GM15510 (cell line): ENCODE results near the gene OLFML2A.

Experiments
- POLR2A ChIP-seq: IDR thresholded peaks from 3 replicates; pipeline ENCODE4 v1.6.1; 2011; ENCODE audit warnings: borderline replicate concordance; ENCODE audit not compliant: insufficient read length; ENCODE audit errors: extremely low read depth

The OLFML2A gene

DNA sequence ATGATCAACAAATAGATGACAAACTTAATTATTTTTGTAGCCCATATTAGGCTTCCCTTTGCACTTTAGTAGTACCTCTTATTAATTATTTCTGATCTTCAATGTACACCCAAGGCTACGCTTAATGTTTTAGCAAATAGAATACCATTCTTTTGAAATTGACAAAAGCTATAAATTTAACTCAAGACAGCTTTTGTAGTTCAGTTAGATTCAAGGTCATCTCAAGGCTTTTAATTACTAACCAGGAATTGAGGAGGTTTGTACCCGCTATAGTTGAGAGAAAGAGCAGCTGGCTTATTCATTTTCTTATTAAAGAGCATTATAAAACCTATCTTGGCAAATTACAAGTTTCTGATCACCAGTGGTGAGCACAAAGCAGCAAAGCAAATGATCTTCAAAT is 20.9 kb upstream of the OLFML2A start:
- TF ChIP-seq POLR2A = no peak

GRCh38 chr9:124757616-124758015 is 19.3 kb upstream of the OLFML2A start:
- no peak for TF ChIP-seq POLR2A

GRCh38 chr9:124758061-124758460 is 18.9 kb upstream of the OLFML2A start:
- no peak for TF ChIP-seq POLR2A

GRCh38 chr9:124758691-124759090 is 18.2 kb upstream of the OLFML2A start:
- TF ChIP-seq POLR2A = no peak

GRCh38 chr9:124759327-124759726 is 17.6 kb upstream of the OLFML2A start:
- no peak for TF ChIP-seq POLR2A

DNA sequence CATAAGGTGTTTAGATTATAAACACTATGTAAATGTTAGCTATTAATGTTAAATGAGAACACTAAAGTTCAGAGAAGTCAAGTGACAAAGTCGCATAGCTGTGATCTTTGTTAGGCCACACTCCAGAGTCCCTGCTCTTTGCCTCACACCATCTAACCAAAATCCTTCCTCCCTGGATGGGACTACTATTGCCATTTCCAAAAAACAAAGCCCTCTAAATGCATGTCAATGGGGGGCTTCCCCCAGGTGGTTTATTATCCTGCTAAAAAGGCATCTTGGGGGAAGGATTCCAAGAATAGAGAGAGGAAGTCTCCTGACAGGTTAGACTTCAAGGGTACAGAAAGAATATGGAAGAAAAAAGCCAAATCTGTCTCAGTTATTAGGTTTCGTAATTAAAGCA is 16.2 kb upstream of the OLFML2A start:
- TF ChIP-seq POLR2A = no peak

GRCh38 chr9:124761196-124761595 is 15.7 kb upstream of the OLFML2A start:
- TF ChIP-seq POLR2A = no peak

GRCh38 chr9:124761710-124762109 is 15.2 kb upstream of the OLFML2A start:
- no peak for TF ChIP-seq POLR2A

GRCh38 chr9:124762633-124763032 is 14.3 kb upstream of the OLFML2A start:
- no peak for TF ChIP-seq POLR2A

DNA sequence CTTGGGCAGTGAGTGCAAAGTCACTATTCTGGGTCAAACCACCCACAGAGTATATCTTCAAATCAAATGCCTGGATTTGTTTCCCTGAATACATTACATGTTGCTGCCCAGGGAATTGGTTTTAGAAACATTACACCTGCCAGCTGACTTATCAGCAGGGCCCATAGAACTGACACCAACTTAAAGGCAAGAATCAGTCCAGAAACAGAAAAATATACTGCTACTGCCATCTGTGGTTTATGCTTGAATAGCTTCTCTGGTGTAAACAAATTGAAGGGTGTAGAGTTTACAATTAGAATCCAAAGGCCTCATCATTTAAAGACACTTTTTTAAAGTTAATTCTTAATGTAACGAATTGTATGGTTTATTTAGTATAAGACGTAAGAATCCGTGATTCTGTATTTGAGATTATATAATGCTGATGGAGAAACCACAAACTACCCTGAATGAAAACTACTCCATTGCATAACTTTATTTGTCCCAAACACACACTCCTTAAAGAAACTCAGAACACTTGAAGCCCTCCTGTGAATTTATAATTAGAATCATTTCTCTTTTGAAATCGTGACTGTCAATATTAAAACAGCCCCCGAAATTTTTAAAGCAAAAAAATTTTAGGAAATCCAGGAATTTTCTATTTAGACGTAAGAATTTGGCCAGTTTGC is 12.0 kb upstream of the OLFML2A start:
- TF ChIP-seq POLR2A = no peak

DNA sequence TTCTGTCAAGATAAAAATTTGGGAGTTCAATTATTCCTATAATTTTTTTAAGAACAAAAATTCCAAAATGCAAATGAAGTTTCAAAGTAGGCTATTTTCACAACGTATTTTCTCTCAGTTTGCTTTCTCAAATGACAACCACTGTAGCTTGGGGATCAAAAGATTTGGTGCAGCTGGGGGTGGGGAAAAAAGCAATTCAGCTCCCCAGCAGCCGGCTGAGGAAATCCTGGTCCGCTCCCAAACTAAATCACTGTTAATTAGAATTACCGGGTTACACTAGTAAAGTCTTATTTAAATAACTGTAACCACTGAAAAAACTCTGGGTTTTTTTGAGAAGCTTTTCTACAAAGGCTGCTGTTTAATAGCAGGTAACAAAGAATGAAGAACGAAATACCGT is 11.5 kb upstream of the OLFML2A start:
- TF ChIP-seq POLR2A = no peak

DNA sequence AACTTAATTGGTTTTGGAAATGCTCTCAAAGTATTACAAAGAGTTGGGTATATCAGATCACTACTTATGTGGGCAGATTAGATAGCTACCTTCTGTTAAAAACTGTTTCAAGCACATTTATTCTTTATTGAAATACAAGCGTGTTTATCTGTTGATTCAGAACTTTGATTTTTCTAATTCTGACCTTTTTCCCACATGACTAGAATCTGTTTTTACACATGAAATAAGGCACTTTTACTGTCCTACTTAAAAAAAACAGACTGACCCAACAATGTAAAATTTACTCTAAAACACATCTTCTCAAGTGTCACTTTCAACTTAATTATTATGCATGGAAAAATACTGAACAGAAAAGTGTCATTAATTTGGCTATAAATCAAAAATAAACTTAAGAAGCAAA is 10.6 kb upstream of the OLFML2A start:
- TF ChIP-seq POLR2A = no peak

GRCh38 chr9:124766815-124767554 is 9.9 kb upstream of the OLFML2A start:
- TF ChIP-seq POLR2A = no peak

- TF ChIP-seq POLR2A = no peak
Observed at GRCh38 chr9:124767821-124768220, 9.1 kb upstream of the OLFML2A start.

GRCh38 chr9:124768334-124768733 is 8.6 kb upstream of the OLFML2A start:
- TF ChIP-seq POLR2A = no peak
